IMR-90 (cell line): ENCODE data around the gene MAGI1. TPM values are rescaled to one million over a fixed set of nuclear protein-coding genes. Genes with fewer than 3 reads are reported as not detected.

Experiments
- ATAC-seq: fragments of 200-7000 bp; cut with Tn5 transposase; 2 replicates; pipeline ENCODE4 v1.9.1; 2020; ENCODE audit warnings: low read depth, mild to moderate bottlenecking, moderate library complexity
- BruUV-seq: library from RNA; stranded (reverse); fragments of 400-500 nt; replicated peaks from 2 replicates; lab custom pipeline; 2021; lab: Mats Ljungman, UMichigan
- CTCF ChIA-PET: fragments of 300-600 bp; formaldehyde crosslinking; extraction: SDS; loops from one replicate; lab custom pipeline; 2021; ENCODE audit warnings: antibody characterized with exemption; lab: Yijun Ruan, JAX
- POLR2A ChIA-PET: fragments of 300-600 bp; sonication (Branson Sonifier 250); formaldehyde crosslinking; loops from one replicate; lab custom pipeline; 2022; ENCODE audit warnings: antibody characterized with exemption; ENCODE audit not compliant: unreplicated experiment; lab: Charles Lee
- DNase-seq: peaks from one replicate; pipeline ENCODE4 v3.0.0; 2013
- H2AFZ ChIP-seq: replicated peaks from 2 replicates; pipeline ENCODE3; 2013; ENCODE audit warnings: low read length, mild to moderate bottlenecking; ENCODE audit not compliant: poor library complexity
- H2AK5ac ChIP-seq: 2 replicates; pipeline ENCODE4 v1.6.1; 2013; ENCODE audit warnings: low read depth, low read length, inconsistent platforms
- H2AK9ac ChIP-seq: replicated peaks from 2 replicates; pipeline ENCODE3; 2013; ENCODE audit warnings: mild to moderate bottlenecking, low read depth, low read length, moderate library complexity; ENCODE audit not compliant: poor library complexity
- H2BK120ac ChIP-seq: 2 replicates; pipeline ENCODE4 v1.6.1; 2013; ENCODE audit warnings: low read depth, low read length, inconsistent platforms
- H2BK15ac ChIP-seq: 3 replicates; pipeline ENCODE4 v1.6.1; 2013; ENCODE audit warnings: low read depth, low read length, inconsistent platforms
- H2BK20ac ChIP-seq: 2 replicates; pipeline ENCODE4 v1.6.1; 2013; ENCODE audit warnings: low read depth, mild to moderate bottlenecking, inconsistent platforms, low read length, moderate library complexity
- H2BK5ac ChIP-seq: 2 replicates; pipeline ENCODE4 v1.6.1; 2013; ENCODE audit warnings: mild to moderate bottlenecking, low read depth, low read length, inconsistent platforms; ENCODE audit not compliant: poor library complexity, severe bottlenecking
- H3K14ac ChIP-seq: replicated peaks from 2 replicates; pipeline ENCODE4 v1.6.1; 2013; ENCODE audit warnings: low read depth, low read length, inconsistent platforms
- H3K18ac ChIP-seq: 2 replicates; pipeline ENCODE4 v1.6.1; 2013; ENCODE audit warnings: low read depth, low read length, control low read depth
- H3K23ac ChIP-seq: 2 replicates; pipeline ENCODE4 v1.6.1; 2013; ENCODE audit warnings: low read depth, low read length, inconsistent platforms
- H3K27ac ChIP-seq: 2 replicates; pipeline ENCODE4 v1.5.1; 2013; ENCODE audit warnings: mild to moderate bottlenecking, control low read depth, low read length; ENCODE audit not compliant: insufficient read depth
- H3K27me3 ChIP-seq: 2 replicates; pipeline ENCODE4 v1.6.1; 2013; ENCODE audit warnings: low read length; ENCODE audit not compliant: control insufficient read depth, insufficient read depth
- H3K36me3 ChIP-seq: 2 replicates; pipeline ENCODE4 v1.6.1; 2013; ENCODE audit warnings: low read length, mixed read lengths; ENCODE audit not compliant: control insufficient read depth, insufficient read depth
- H3K4ac ChIP-seq: 2 replicates; pipeline ENCODE4 v1.6.1; 2013; ENCODE audit warnings: low read depth, low read length, inconsistent platforms
- H3K4me1 ChIP-seq: 2 replicates; pipeline ENCODE4 v1.6.1; 2013; ENCODE audit warnings: low read length, mixed read lengths; ENCODE audit not compliant: control insufficient read depth, insufficient read depth
- H3K4me2 ChIP-seq: 2 replicates; pipeline ENCODE4 v1.6.1; 2013; ENCODE audit warnings: low read depth, mild to moderate bottlenecking, control low read depth, low read length, moderate library complexity
- H3K4me3 ChIP-seq: 2 replicates; pipeline ENCODE4 v1.5.1; 2013; ENCODE audit warnings: low read depth, mild to moderate bottlenecking, control low read depth, low read length, moderate library complexity; ENCODE audit not compliant: insufficient read depth
- H3K56ac ChIP-seq: 2 replicates; pipeline ENCODE4 v1.6.1; 2013; ENCODE audit warnings: low read length, inconsistent platforms; ENCODE audit not compliant: insufficient read depth; ENCODE audit errors: extremely low read depth
- H3K79me1 ChIP-seq, 2 experiments: 2 replicates each; pipeline ENCODE4 v1.6.1; 2013; ENCODE audit warnings: low read length in 2 of 2, inconsistent platforms in 1 of 2, low read depth in 1 of 2
- H3K9ac ChIP-seq: 2 replicates; pipeline ENCODE4 v1.6.1; 2013; ENCODE audit warnings: low read depth, low read length, control low read depth
- H3K9me1 ChIP-seq: 2 replicates; pipeline ENCODE4 v1.6.1; 2013; ENCODE audit warnings: low read length, inconsistent platforms; ENCODE audit not compliant: insufficient read depth
- H3K9me3 ChIP-seq: 2 replicates; pipeline ENCODE4 v1.6.1; 2013; ENCODE audit warnings: low read length; ENCODE audit not compliant: control insufficient read depth, insufficient read depth
- H4K20me1 ChIP-seq: 2 replicates; pipeline ENCODE4 v1.6.1; 2013; ENCODE audit warnings: low read length, inconsistent platforms; ENCODE audit not compliant: insufficient read depth
- H4K5ac ChIP-seq: 2 replicates; pipeline ENCODE4 v1.6.1; 2013; ENCODE audit warnings: mild to moderate bottlenecking, low read depth, low read length, control low read depth
- H4K8ac ChIP-seq, 2 experiments: 2 replicates each; pipeline ENCODE4 v1.6.1; 2013; ENCODE audit warnings: low read depth in 2 of 2, low read length in 2 of 2, control low read depth in 1 of 2, inconsistent platforms in 1 of 2
- H4K91ac ChIP-seq: 2 replicates; pipeline ENCODE4 v1.6.1; 2013; ENCODE audit warnings: low read depth, low read length, inconsistent platforms; ENCODE audit not compliant: insufficient read depth
- ELK1 ChIP-seq: fragments of 150-350 bp; IDR thresholded peaks from 2 replicates; pipeline ENCODE4 v1.6.1; 2016; ENCODE audit warnings: low read depth, mild to moderate bottlenecking, low read length, moderate library complexity, borderline replicate concordance
- MXI1 ChIP-seq: IDR thresholded peaks from 2 replicates; pipeline ENCODE4 v1.6.1; 2012; ENCODE audit warnings: low read depth, mild to moderate bottlenecking, low read length, moderate library complexity, borderline replicate concordance
- NFE2L2 ChIP-seq: fragments of 150-350 bp; IDR thresholded peaks from 2 replicates; pipeline ENCODE4 v1.6.1; 2016; ENCODE audit warnings: low read depth, mild to moderate bottlenecking, low read length
- POLR2A ChIP-seq: IDR thresholded peaks from 2 replicates; pipeline ENCODE4 v1.6.1; 2012; ENCODE audit warnings: mild to moderate bottlenecking, low read depth, low read length
- WGBS, 2 experiments: methylation state at CpG; one replicate each; pipeline versions ENCODE4 v1.1.5 to v1.1.7; 2013; ENCODE audit warnings: missing lambda C conversion rate in 2 of 2; ENCODE audit not compliant: insufficient read length in 1 of 2; ENCODE audit errors: extremely low coverage in 2 of 2; 5-methylcytosine and 5-hydroxymethylcytosine counted together
- dilution Hi-C: fragments of 300-500 bp; cut with HindIII; formaldehyde crosslinking; loops from one replicate; pipeline ENCODE4 v1.14.3; 2018; ENCODE audit warnings: low sequenced_read_pairs; ENCODE audit not compliant: unreplicated experiment
- in situ Hi-C: fragments of 300-500 bp; cut with MboI; formaldehyde crosslinking; loops from 3 replicates; pipeline ENCODE4 v1.14.3; 2019; ENCODE audit warnings: low sequenced_read_pairs, inconsistent platforms, mixed read lengths
- intact Hi-C: fragments of 100-400 bp; cut with micrococcal nuclease; formaldehyde crosslinking; loops from 2 replicates; pipeline ENCODE4 v1.10.0; 2022
- polyA plus RNA-seq, 3 experiments: library from polyadenylated mRNA; depleted of rRNA; stranded (reverse); fragments of >200 nt; gene quantifications; 2 replicates each; pipeline ENCODE4 v1.2.3, GENCODE V29; 2012; ENCODE audit warnings: low replicate concordance in 1 of 3
- total RNA-seq: library from RNA; depleted of rRNA; stranded (reverse); fragments of >200 nt; gene quantifications from 2 replicates; pipeline ENCODE4 v1.2.3, GENCODE V29; 2012

MAGI1 gene
- total and polyA plus RNA-seq, 2 of the 4 experiments (the other 2 are of a cell fraction): 14.5 to 24.2 TPM

- no peaks in the 10 kb centered on the region for H3K27me3 ChIP-seq
- TF ChIP-seq MXI1: no peak
- no peak for TF ChIP-seq POLR2A
- TF ChIP-seq NFE2L2: no peak
- TF ChIP-seq ELK1: no peak
- H3K56ac ChIP-seq: no peak overlapping the region
- no peak overlapping the region for H3K14ac ChIP-seq
- peaks cover 10% of the 10 kb centered on the region; the same call in 1 of the 2 replicates for H4K20me1 ChIP-seq
- intact Hi-C loops (no loop called here), in situ Hi-C loops (no loop called here), dilution Hi-C loops (no loop called here)
- H2BK15ac ChIP-seq: no peak overlapping the region
- peaks cover 5% of the 10 kb centered on the region; the same call in 1 of the 2 replicates for H3K4me1 ChIP-seq
- BruUV-seq: no TSS peak
- H3K4me3 ChIP-seq: no peak overlapping the region
- no peak overlapping the region for H2AFZ ChIP-seq
- H3K79me1 ChIP-seq: peaks cover 25 to 48% of the 10 kb centered on the region in 2 experiments
- ATAC-seq (no peak), DNase-seq (no peak)
- 100% methylated on average over 2 of the region's 3 CpGs; no CpG with 5 or more reads in 1 of the 2 experiments for WGBS, 2 experiments
- no peak overlapping the region for H3K23ac ChIP-seq
- H3K9ac ChIP-seq: no peak overlapping the region
- H2BK120ac ChIP-seq: no peak overlapping the region
- peaks cover 6% of the 10 kb centered on the region; the same call in 1 of the 2 replicates for H3K9me1 ChIP-seq
- H4K8ac ChIP-seq: no peak overlapping the region
- H3K18ac ChIP-seq: no peak overlapping the region
- H3K4me2 ChIP-seq: no peak overlapping the region
- H2BK5ac ChIP-seq: no peak overlapping the region
- H3K4ac ChIP-seq: no peak overlapping the region
- H3K9me3 ChIP-seq: no peaks in the 10 kb centered on the region
- H3K36me3 ChIP-seq: no peaks in the 10 kb centered on the region
- ChIA-PET CTCF (no interaction called here), POLR2A (no interaction called here)
- H4K91ac ChIP-seq: no peak overlapping the region
- no peak overlapping the region for H2AK9ac ChIP-seq
- H2AK5ac ChIP-seq: no peak overlapping the region
- no peak overlapping the region for H3K27ac ChIP-seq
- no peak overlapping the region for H2BK20ac ChIP-seq
- no peak overlapping the region for H4K5ac ChIP-seq
Observed at GRCh38 chr3:65537109-65537508, 501.6 kb downstream of the MAGI1 start.
